Activated B cell treated with CpG ODN at 0.5 μM for 24 hours (primary cell): ENCODE measurements around the gene ZNF570. TPM values are rescaled to one million over a fixed set of nuclear protein-coding genes. Genes with fewer than 3 reads are reported as not detected.

ENCODE experiments used
- ATAC-seq: fragments of 200-7000 bp; cut with Tn5 transposase; one replicate; pipeline ENCODE4 v1.10.0; 2021; ENCODE audit warnings: low read depth, mild to moderate bottlenecking, moderate library complexity
- CTCF ChIA-PET: fragments of 350-600 bp; sonication (Branson Sonifier 250); formaldehyde crosslinking; loops from one replicate; lab custom pipeline; 2021; ENCODE audit warnings: antibody characterized with exemption; lab: Charles Lee
- POLR2A ChIA-PET: fragments of 350-600 bp; sonication (Branson Sonifier 250); formaldehyde crosslinking; loops from one replicate; lab custom pipeline; 2021; ENCODE audit warnings: antibody characterized with exemption; lab: Charles Lee
- DNase-seq: peaks from one replicate; pipeline ENCODE4 v3.0.0; 2022
- H3K27ac Mint-ChIP-seq: one replicate; pipeline ENCODE4 v1.8.0; 2020; ENCODE audit warnings: mixed read lengths
- H3K27me3 Mint-ChIP-seq: one replicate; pipeline ENCODE4 v1.8.0; 2021; ENCODE audit warnings: mixed read lengths
- H3K36me3 Mint-ChIP-seq: one replicate; pipeline ENCODE4 v1.8.0; 2021; ENCODE audit warnings: low read depth, mixed read lengths
- H3K4me1 Mint-ChIP-seq: one replicate; pipeline ENCODE4 v1.8.0; 2021; ENCODE audit warnings: mixed read lengths
- H3K4me3 Mint-ChIP-seq: one replicate; pipeline ENCODE4 v1.8.0; 2020; ENCODE audit warnings: mild to moderate bottlenecking, mixed read lengths
- H3K9me3 Mint-ChIP-seq: one replicate; pipeline ENCODE4 v1.8.0; 2020; ENCODE audit warnings: mixed read lengths
- intact Hi-C: fragments of 100-400 bp; cut with micrococcal nuclease; formaldehyde crosslinking; loops from one replicate; pipeline ENCODE4 v1.15.1; 2024
- total RNA-seq: library from RNA; stranded (reverse); gene quantifications from 2 replicates; pipeline ENCODE4 v1.2.3, GENCODE V29; 2022
- TF ChIP-seq, protein P1 (sequence below): fragments of 200-600 bp; IDR thresholded peaks from one replicate; pipeline ENCODE4 v1.8.0; 2022; ENCODE audit warnings: antibody characterized with exemption, mild to moderate bottlenecking

Gene ZNF570
- total RNA-seq, 1 donor from 2014 or later, result 7.1 TPM

DNA sequence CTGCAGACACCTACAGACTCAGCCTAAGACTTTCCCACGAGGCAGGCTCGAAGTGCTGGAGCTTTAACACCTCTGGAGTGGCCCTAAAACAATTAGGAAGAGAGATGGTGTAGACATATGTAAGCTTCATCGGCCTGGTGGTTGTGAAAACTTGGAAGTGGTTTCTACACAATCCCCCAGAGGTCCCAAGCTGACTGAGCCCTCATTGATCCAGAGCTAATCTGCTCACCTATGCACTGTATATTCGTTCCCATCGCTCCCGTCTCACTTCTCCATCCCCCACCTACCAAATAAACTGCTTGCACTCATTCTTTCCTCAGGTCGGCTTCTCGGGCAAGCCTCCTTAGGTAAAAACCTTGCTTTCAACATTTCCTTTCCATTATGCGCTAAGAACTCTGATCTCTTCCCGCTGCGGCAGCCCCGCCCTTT lies 36.8 kb downstream of the ZNF570 start:
- TF ChIP-seq, protein P1, sequence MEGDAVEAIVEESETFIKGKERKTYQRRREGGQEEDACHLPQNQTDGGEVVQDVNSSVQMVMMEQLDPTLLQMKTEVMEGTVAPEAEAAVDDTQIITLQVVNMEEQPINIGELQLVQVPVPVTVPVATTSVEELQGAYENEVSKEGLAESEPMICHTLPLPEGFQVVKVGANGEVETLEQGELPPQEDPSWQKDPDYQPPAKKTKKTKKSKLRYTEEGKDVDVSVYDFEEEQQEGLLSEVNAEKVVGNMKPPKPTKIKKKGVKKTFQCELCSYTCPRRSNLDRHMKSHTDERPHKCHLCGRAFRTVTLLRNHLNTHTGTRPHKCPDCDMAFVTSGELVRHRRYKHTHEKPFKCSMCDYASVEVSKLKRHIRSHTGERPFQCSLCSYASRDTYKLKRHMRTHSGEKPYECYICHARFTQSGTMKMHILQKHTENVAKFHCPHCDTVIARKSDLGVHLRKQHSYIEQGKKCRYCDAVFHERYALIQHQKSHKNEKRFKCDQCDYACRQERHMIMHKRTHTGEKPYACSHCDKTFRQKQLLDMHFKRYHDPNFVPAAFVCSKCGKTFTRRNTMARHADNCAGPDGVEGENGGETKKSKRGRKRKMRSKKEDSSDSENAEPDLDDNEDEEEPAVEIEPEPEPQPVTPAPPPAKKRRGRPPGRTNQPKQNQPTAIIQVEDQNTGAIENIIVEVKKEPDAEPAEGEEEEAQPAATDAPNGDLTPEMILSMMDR, result no peak
- DNase-seq (no peak), ATAC-seq (peak; percentile 16)
- intact Hi-C loops, result loop anchor here (1.0 to 5.0 kb wide), 11 partner anchors 39 to 1379 kb away; partner anchors contain the start of genes ZNF383, ZNF420, ZNF527 and ZNF540
- ChIA-PET CTCF (interaction anchor here (1.2 kb wide), 1 partner anchor 46 kb away, joined by 4 read pairs; no protein-coding TSS in a partner anchor), POLR2A (interaction anchor here (0.6 to 3.1 kb wide), 23 partner anchors 37 to 1016 kb away, joined by 3 to 37 read pairs (median 6); partner anchors contain the start of genes SIPA1L3, WDR87, ZFP30 and ZNF383)
- Mint-ChIP-seq H3K36me3 (peaks cover 28% of the 10 kb centered on the region), H3K27me3 (no peaks in the 10 kb centered on the region), H3K27ac (no peak overlapping the region), H3K4me1 (peaks cover 2% of the 10 kb centered on the region), H3K4me3 (no peak overlapping the region), H3K9me3 (peaks cover 13% of the 10 kb centered on the region)

DNA sequence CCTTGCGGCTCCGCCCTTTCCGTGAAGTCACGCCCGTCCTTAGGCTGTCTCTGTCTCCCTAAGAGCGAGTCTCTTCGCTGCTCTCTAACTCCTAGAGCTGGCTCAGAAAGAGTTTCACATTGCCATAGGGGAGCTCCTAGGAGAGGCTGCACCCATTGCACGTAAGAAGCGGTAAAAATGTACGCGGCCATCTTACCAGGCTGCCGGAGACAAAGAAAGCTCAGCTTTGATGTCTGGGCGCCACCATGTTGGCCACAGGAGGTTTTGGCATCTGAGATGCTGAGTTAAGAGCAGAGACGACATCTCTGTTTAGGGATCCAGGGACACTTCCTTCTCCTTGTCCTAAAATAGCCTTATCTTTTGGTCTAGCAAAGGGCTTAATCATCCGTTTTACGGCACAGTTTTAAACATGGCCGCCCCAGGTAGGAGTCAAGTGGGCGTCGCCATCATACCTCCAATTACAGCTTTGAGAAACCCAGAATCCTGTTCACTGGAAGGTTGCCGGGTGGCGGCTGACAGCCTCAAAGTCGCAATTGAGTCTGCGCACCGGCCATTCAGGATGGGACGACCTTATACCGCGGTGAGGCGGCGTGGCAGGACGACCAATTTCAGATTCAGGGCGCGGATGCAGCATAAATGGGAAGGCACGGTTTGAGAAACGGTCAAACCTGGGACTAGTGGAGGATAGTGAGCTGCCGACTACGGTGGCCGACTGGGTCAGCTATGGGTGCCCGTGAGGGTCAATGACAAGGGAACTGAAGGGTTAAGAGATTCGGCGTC lies 37.4 kb downstream of the ZNF570 start, which contains the start of gene ZNF793:
Gene ZNF793, plus strand, starts transcription at position 553 of the 780 bp plus-strand sequence. CDS start 16,501 bp downstream, outside the sequence.
- H3K27ac Mint-ChIP-seq, result no peak within 1 kb of the TSS
- peak; percentile 70 for DNase-seq
- POLR2A ChIA-PET, result interaction anchor here (0.5 to 3.1 kb wide), 25 partner anchors 37 to 1813 kb away, joined by 3 to 37 read pairs (median 6); partner anchors contain the start of genes SIPA1L3, WDR87, ZFP30 and ZNF146
- intact Hi-C loops, result loop anchor here (1.0 to 5.0 kb wide), 11 partner anchors 39 to 1379 kb away; partner anchors contain the start of genes ZNF383, ZNF420, ZNF527 and ZNF540
- peaks cover 31% of the 10 kb centered on the region for H3K36me3 Mint-ChIP-seq
- H3K27me3 Mint-ChIP-seq, result no peaks in the 10 kb centered on the region
- H3K4me1 Mint-ChIP-seq, result peaks cover 2% of the 10 kb centered on the region
- H3K9me3 Mint-ChIP-seq, result peaks cover 12% of the 10 kb centered on the region
- CTCF ChIA-PET, result interaction anchor here (1.2 kb wide), 1 partner anchor 45 kb away, joined by 4 read pairs; no protein-coding TSS in a partner anchor
- no peak within 1 kb of the TSS for H3K4me3 Mint-ChIP-seq
- TF ChIP-seq, protein P1, result no peak
- ATAC-seq, result peak; percentile 87

DNA sequence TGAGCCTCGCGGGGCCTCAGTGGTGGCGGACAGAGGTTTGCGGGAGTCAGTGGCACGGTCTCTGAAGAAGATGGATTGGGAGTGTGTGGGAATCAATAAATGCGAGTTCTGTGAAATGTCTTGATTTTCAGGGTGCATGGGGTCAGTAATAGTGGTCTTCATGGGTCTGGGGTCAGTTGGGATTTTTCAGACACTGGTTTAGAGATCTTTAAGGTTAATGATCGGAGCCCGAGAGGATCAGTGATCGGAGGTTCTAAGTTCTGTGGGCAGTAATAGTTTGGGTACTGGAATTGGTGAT lies 38.0 kb downstream of the ZNF570 start:
- no peaks in the 10 kb centered on the region for H3K27me3 Mint-ChIP-seq
- no peak overlapping the region for H3K4me3 Mint-ChIP-seq
- peaks cover 2% of the 10 kb centered on the region for H3K4me1 Mint-ChIP-seq
- TF ChIP-seq, protein P1, result no peak
- intact Hi-C loops, result loop anchor here (2.0 to 5.0 kb wide), 5 partner anchors 290 to 1380 kb away; partner anchors contain the start of genes ZNF383 and ZNF420
- no peak for DNase-seq
- peaks cover 32% of the 10 kb centered on the region for H3K36me3 Mint-ChIP-seq
- H3K27ac Mint-ChIP-seq, result no peak overlapping the region
- ATAC-seq, result no peak
- ChIA-PET POLR2A (interaction anchor here (0.5 to 3.1 kb wide), 21 partner anchors 38 to 1814 kb away, joined by 3 to 37 read pairs (median 7); partner anchors contain the start of genes ZFP30, ZNF146, ZNF383 and ZNF420), CTCF (interaction anchor here (1.2 kb wide), 1 partner anchor 45 kb away, joined by 4 read pairs; no protein-coding TSS in a partner anchor)
- H3K9me3 Mint-ChIP-seq, result peaks cover 10% of the 10 kb centered on the region

DNA sequence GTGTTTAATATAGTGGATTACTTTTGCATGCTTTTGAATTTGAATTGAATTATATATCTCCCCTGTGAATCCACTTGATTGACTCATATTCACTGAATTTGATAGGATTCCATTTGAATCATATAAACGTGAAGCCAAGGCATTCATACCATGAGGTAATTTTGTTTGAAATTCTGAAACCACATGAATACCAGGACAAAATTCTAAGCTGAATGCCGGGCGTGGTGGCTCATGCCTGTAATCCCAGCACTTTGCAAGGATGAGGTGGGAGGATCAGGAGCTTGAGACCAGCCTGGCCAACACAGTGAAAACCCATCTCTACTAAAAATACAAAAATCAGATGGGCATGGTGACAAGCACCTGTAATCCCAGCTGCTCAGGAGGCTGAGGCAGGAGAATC lies 42.0 kb downstream of the ZNF570 start:
- CTCF ChIA-PET, result no interaction called here
- ATAC-seq (no peak), DNase-seq (no peak)
- Mint-ChIP-seq H3K9me3 (peaks cover 20% of the 10 kb centered on the region), H3K27ac (no peak overlapping the region), H3K27me3 (no peaks in the 10 kb centered on the region), H3K4me3 (no peak overlapping the region), H3K36me3 (peaks cover 52% of the 10 kb centered on the region), H3K4me1 (no peaks in the 10 kb centered on the region)
- TF ChIP-seq, protein P1, result no peak
- intact Hi-C loops, result no loop called here
- POLR2A ChIA-PET, result no interaction called here

DNA sequence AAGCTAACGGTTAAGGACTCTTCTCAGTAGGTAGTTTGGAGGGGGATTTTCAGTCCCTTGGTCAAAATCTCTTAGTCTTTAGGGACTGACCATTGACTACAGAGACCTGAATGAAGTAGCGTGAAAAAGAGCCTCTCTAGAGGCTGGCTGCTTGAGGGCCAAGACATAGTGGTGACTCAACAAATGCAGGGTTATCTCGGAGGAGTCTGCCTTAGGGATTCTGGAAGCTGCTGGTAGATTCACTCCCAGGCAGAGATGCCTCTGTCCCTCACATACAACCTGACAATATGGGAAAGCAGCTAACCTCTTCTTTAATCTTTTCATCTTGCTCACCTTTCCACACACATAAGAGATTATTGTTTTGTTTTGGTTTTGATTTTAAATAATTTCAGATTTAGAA lies 42.7 kb downstream of the ZNF570 start:
- peaks cover 20% of the 10 kb centered on the region for H3K9me3 Mint-ChIP-seq
- ATAC-seq, result no peak

More for the DNA sequence above, 42.7 kb downstream of the ZNF570 start:
- no peak for DNase-seq
- intact Hi-C loops, result no loop called here
- Mint-ChIP-seq H3K27ac (no peak overlapping the region), H3K27me3 (no peaks in the 10 kb centered on the region), H3K36me3 (peaks cover 54% of the 10 kb centered on the region), H3K4me3 (no peak overlapping the region), H3K4me1 (no peaks in the 10 kb centered on the region)
- TF ChIP-seq, protein P1, result no peak
- ChIA-PET CTCF (no interaction called here), POLR2A (no interaction called here)
